H1 (cell line): Measurements from ENCODE around the gene MLN. TPM values are rescaled to one million over a fixed set of nuclear protein-coding genes. Genes with fewer than 3 reads are reported as not detected.

Experiments used
- BACH1 ChIP-seq: IDR thresholded peaks from 2 replicates; pipeline ENCODE4 v1.6.1; 2012; ENCODE audit warnings: low read length, improper control_type of control experiment
- CHD7 ChIP-seq: fragments of 300-600 bp; sonication (generic); IDR thresholded peaks from 2 replicates; pipeline ENCODE4 v1.7.1; 2012; ENCODE audit warnings: low read length, moderate library complexity, mild to moderate bottlenecking, inconsistent platforms; ENCODE audit not compliant: insufficient replicate concordance
- CREB1 ChIP-seq: IDR thresholded peaks from 2 replicates; pipeline ENCODE4 v1.6.1; 2012; ENCODE audit warnings: inconsistent platforms
- MAFK ChIP-seq: IDR thresholded peaks from 2 replicates; pipeline ENCODE4 v1.6.1; 2012; ENCODE audit warnings: low read depth, mild to moderate bottlenecking, improper control_type of control experiment, low read length
- SIX5 ChIP-seq: IDR thresholded peaks from 2 replicates; pipeline ENCODE4 v1.6.1; 2011; ENCODE audit warnings: mild to moderate bottlenecking, low read depth, low read length
- SP1 ChIP-seq: IDR thresholded peaks from 2 replicates; pipeline ENCODE4 v1.6.1; 2011; ENCODE audit warnings: low read depth, low read length
- SUZ12 ChIP-seq: fragments of 200-600 bp; sonication (generic); IDR thresholded peaks from 2 replicates; pipeline ENCODE4 v1.6.1; 2012; ENCODE audit warnings: mild to moderate bottlenecking, inconsistent platforms, low read length, moderate library complexity, mixed read lengths
- USF2 ChIP-seq: IDR thresholded peaks from 2 replicates; pipeline ENCODE4 v1.6.1; 2011; ENCODE audit warnings: low read length, improper control_type of control experiment
- polyA plus RNA-seq, 7 experiments: library from polyadenylated mRNA; depleted of rRNA in 3 of 7; stranded (reverse) in 5 of 7; unstranded in 2 of 7; fragments of >200 nt in 5 of 7; fragments of 200-250 nt in 2 of 7; gene quantifications; 1 replicate in 5 of 7; 2 replicates in 1 of 7; 4 replicates in 1 of 7; pipeline versions ENCODE4 v1.2.1 to v1.2.3, GENCODE V29; 2011 to 2013; ENCODE audit warnings: missing spikeins in 2 of 7, mixed read lengths in 2 of 7
- total RNA-seq: library from RNA; stranded (reverse); fragmentation: NEBNext Ultra II Directional; extraction: Animal tissue kit (Norgen Biotek cat#: 25700); gene quantifications from 2 replicates; pipeline ENCODE4 v1.2.1, GENCODE V29; 2021

Gene MLN
- total and polyA plus RNA-seq, 2 of the 8 experiments (the other 6 are each of a cell fraction or from before 2014, with no cell fraction given), result not detected

- TF ChIP-seq CHD7 (no peak), BACH1 (no peak), MAFK (no peak), CREB1 (no peak), SP1 (no peak), USF2 (no peak), SUZ12 (no peak), SIX5 (no peak)
- TF ChIP-seq, all 59 proteins: peak for 0
Measured at GRCh38 chr6:33850869-33851541, 47.2 kb upstream of the MLN start (continued).
